Astrocyte of the spinal cord (primary cell): ENCODE data around the gene SPTBN5.

Experiments
- DNase-seq: peaks from one replicate; pipeline ENCODE4 v3.0.0; 2011; ENCODE audit warnings: low read depth, low spot score
- H3K4me3 ChIP-seq: 2 replicates; pipeline ENCODE4 v1.5.1; 2011; ENCODE audit warnings: low read depth, mild to moderate bottlenecking, low read length, moderate library complexity
- CTCF ChIP-seq: IDR thresholded peaks from 2 replicates; pipeline ENCODE4 v1.5.1; 2012; ENCODE audit warnings: low read depth, mild to moderate bottlenecking, low read length, inconsistent platforms
- in situ Hi-C: cut with HindIII; loops from 2 replicates; pipeline ENCODE4 v1.10.0; 2017; ENCODE audit warnings: low sequenced_read_pairs

Gene SPTBN5

DNA sequence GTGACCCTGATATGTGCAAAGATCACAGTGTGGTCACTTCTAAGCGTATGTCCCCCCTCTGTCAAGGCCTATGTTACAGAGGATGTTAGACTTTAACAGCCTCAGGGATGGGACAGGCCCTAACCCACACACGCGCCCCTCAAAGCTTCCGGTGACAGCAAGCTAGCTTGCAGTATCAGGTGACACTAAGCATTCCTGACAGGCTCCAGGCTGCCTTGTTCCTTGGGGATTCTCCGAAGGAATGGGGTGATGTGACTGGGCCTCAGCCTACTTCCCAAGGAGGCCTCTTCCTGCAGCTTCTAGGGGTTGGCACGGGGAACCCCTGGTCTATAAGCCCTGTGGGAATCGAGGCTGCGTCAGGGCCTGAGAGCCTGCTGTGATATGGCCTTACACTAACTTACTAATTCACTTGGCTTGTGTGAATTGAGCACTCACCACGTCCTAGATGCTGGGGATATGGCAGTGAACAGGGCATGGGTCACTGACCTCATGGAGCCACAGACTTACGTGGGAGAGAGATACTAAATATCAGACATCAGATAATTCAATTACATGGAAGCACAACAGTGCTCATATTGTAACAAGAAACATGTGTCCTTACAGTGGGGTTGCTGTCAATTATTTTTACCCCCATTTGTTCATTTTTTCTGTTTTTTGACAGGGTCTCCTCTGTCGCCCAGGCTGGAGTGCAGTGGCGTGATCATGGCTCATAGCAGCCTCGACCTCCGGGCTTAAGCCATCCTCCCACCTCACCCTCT is 11.4 kb upstream of the SPTBN5 start:
- no peak overlapping the region for H3K4me3 ChIP-seq
- DNase-seq: no peak
- TF ChIP-seq CTCF: no peak
- in situ Hi-C loops: no loop called here

GRCh38 chr15:41904541-41905005 is 10.7 kb upstream of the SPTBN5 start:
- in situ Hi-C loops: no loop called here
- DNase-seq: peak; percentile 55
- TF ChIP-seq CTCF: peak; percentile 92
- no peak overlapping the region for H3K4me3 ChIP-seq

DNA sequence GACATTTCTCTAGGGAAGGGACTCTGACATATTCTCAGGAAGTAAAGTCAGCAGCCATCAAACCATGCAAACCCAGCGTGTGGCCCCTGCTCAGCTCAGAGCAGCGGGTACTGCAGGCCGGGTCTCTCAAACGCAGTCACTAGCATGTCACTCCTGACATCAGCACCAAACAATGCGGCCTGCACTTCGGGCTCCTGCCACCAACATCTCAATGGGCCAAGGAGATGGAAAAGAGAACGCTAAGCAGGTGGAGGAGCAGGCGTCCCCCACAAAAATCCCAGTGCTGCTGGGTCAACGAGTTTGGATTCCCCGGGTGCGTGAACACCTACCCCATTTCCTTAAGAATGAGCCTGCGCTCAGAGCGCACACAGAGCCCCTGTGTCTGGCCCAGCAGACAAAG is 9.9 kb upstream of the SPTBN5 start:
- DNase-seq: no peak
- no peak overlapping the region for H3K4me3 ChIP-seq
- TF ChIP-seq CTCF: no peak
- in situ Hi-C loops: no loop called here

- TF ChIP-seq CTCF: no peak
- DNase-seq: no peak
- in situ Hi-C loops: no loop called here
- no peak overlapping the region for H3K4me3 ChIP-seq
Measured at GRCh38 chr15:41901431-41901830, 7.6 kb upstream of the SPTBN5 start.

- in situ Hi-C loops: no loop called here
- TF ChIP-seq CTCF: no peak
- peak; percentile 29 for DNase-seq
- H3K4me3 ChIP-seq: no peak overlapping the region
Measured at GRCh38 chr15:41900526-41901380, 6.9 kb upstream of the SPTBN5 start.

- no peak for TF ChIP-seq CTCF
- no peak overlapping the region for H3K4me3 ChIP-seq
- DNase-seq: no peak
- in situ Hi-C loops: no loop called here
Measured at GRCh38 chr15:41899854-41900442, 6.1 kb upstream of the SPTBN5 start.
